Prostate gland (tissue), 2 donors: ENCODE results near the gene MMS19.

Experiments used
- POLR2A ChIP-seq: fragments of 450-650 bp; IDR thresholded peaks from one replicate; pipeline ENCODE4 v1.6.1; 2016; ENCODE audit warnings: antibody characterized with exemption, mild to moderate bottlenecking
- TF ChIP-seq, protein P1 (sequence below), 4 experiments: fragments of 200-600 bp in 2 of 4; fragments of 450-650 bp in 2 of 4; sonication (generic) in 2 of 4; IDR thresholded peaks; 1 replicate in 3 of 4; 2 replicates in 1 of 4; pipeline ENCODE4 v1.5.1; 2016 to 2019; ENCODE audit warnings: antibody characterized with exemption in 4 of 4, mild to moderate bottlenecking in 2 of 4, moderate library complexity in 2 of 4

- TF ChIP-seq, protein P1, sequence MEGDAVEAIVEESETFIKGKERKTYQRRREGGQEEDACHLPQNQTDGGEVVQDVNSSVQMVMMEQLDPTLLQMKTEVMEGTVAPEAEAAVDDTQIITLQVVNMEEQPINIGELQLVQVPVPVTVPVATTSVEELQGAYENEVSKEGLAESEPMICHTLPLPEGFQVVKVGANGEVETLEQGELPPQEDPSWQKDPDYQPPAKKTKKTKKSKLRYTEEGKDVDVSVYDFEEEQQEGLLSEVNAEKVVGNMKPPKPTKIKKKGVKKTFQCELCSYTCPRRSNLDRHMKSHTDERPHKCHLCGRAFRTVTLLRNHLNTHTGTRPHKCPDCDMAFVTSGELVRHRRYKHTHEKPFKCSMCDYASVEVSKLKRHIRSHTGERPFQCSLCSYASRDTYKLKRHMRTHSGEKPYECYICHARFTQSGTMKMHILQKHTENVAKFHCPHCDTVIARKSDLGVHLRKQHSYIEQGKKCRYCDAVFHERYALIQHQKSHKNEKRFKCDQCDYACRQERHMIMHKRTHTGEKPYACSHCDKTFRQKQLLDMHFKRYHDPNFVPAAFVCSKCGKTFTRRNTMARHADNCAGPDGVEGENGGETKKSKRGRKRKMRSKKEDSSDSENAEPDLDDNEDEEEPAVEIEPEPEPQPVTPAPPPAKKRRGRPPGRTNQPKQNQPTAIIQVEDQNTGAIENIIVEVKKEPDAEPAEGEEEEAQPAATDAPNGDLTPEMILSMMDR (IDR thresholded peaks at IDR 0.05), result no peak
- no peak for TF ChIP-seq POLR2A
Measured at GRCh38 chr10:97515271-97515978, 17.2 kb upstream of the MMS19 start.
